ENCODE data around the gene ZFYVE19.
A peak's percentile ranks its signal among the peaks of the same experiment; 100 is the strongest.

ZFYVE19 gene

GRCh38 chr15:40836020-40836419 lies 29.1 kb downstream of the ZFYVE19 start:
- no peak overlapping the region for H3K4me3 ChIP-seq (replicated peaks; ENCODE audit: low read depth, low read length)
- TF ChIP-seq CTCF (IDR thresholded peaks at IDR 0.05; ENCODE audit: low read depth, low read length, missing control alignments): no peak
- no peak for DNase-seq (ENCODE audit: extremely low read depth, low read depth)

GRCh38 chr15:40838756-40839155 lies 31.9 kb downstream of the ZFYVE19 start:
- no peak for DNase-seq (ENCODE audit: extremely low read depth, low read depth)
- TF ChIP-seq CTCF (IDR thresholded peaks at IDR 0.05; ENCODE audit: low read depth, low read length, missing control alignments): no peak

GRCh38 chr15:40841741-40842140 lies 34.9 kb downstream of the ZFYVE19 start:
- no peak overlapping the region for H3K4me3 ChIP-seq (replicated peaks; ENCODE audit: low read depth, low read length)
- no peak for DNase-seq (ENCODE audit: extremely low read depth, low read depth)
- TF ChIP-seq CTCF (IDR thresholded peaks at IDR 0.05; ENCODE audit: low read depth, low read length, missing control alignments): no peak

More at GRCh38 chr15:40838756-40839155, 31.9 kb downstream of the ZFYVE19 start:
- no peak overlapping the region for H3K4me3 ChIP-seq (replicated peaks; ENCODE audit: low read depth, low read length)

GRCh38 chr15:40843261-40843884 lies 36.5 kb downstream of the ZFYVE19 start:
- DNase-seq (ENCODE audit: extremely low read depth, low read depth): no peak
- TF ChIP-seq CTCF (IDR thresholded peaks at IDR 0.05; ENCODE audit: low read depth, low read length, missing control alignments): no peak
- H3K4me3 ChIP-seq (replicated peaks; ENCODE audit: low read depth, low read length): peak overlapping the region; percentile 32; the same call in 1 of the 2 replicates

GRCh38 chr15:40843885-40844695 lies 37.2 kb downstream of the ZFYVE19 start, which contains the start of gene SPINT1:
Gene SPINT1, plus strand, starts transcription at chr15:40844048. Its CDS starts 507 bp downstream, at chr15:40844555.
- peak within 1 kb of the TSS; percentile 32 for H3K4me3 ChIP-seq (replicated peaks; ENCODE audit: low read depth, low read length)
- DNase-seq (ENCODE audit: extremely low read depth, low read depth): no peak
- no peak for TF ChIP-seq CTCF (IDR thresholded peaks at IDR 0.05; ENCODE audit: low read depth, low read length, missing control alignments)

- peak overlapping the region; percentile 32 for H3K4me3 ChIP-seq (replicated peaks; ENCODE audit: low read depth, low read length)
- no peak for TF ChIP-seq CTCF (IDR thresholded peaks at IDR 0.05; ENCODE audit: low read depth, low read length, missing control alignments)
- no peak for DNase-seq (ENCODE audit: extremely low read depth, low read depth)
Observed at GRCh38 chr15:40844696-40845030, 37.8 kb downstream of the ZFYVE19 start.

Measured in HFF-Myc (cell line).